Measurements from ENCODE around the gene OVCH2.

GRCh38 chr11:7688238-7688826 is 17.9 kb downstream of the OVCH2 start:
- TF ChIP-seq CTCF (IDR thresholded peaks at IDR 0.05) (peak; percentile 62 to 79 (median 72)), POLR2A (IDR thresholded peaks at IDR 0.05) (no peak)
